Neural cell (in vitro differentiated cells): Measurements from ENCODE around the gene RAD9A. TPM values are rescaled to one million over a fixed set of nuclear protein-coding genes. Genes with fewer than 3 reads are reported as not detected.

Experiments
- H2AFZ ChIP-seq: fragments of 200-600, 300-800 bp; sonication (generic), shearing (Covaris generic); 2 replicates; pipeline ENCODE4 v1.6.0; 2014; ENCODE audit warnings: low read depth, mild to moderate bottlenecking, antibody characterized with exemption, low read length, moderate library complexity
- H3F3A ChIP-seq: fragments of 200-600 bp; shearing (Covaris generic); 2 replicates; pipeline ENCODE4 v1.6.1; 2016; ENCODE audit warnings: mild to moderate bottlenecking, moderate library complexity, mixed read lengths, antibody characterized with exemption, low read length; ENCODE audit not compliant: insufficient read depth, poor library complexity, severe bottlenecking
- H3K27ac ChIP-seq: fragments of 200-600, 300-800 bp; sonication (generic), shearing (Covaris generic); 2 replicates; pipeline ENCODE4 v1.5.1; 2014; ENCODE audit warnings: mild to moderate bottlenecking, low read length, moderate library complexity
- H3K27me3 ChIP-seq: fragments of 300-800, 200-600 bp; sonication (generic), shearing (Covaris generic); 2 replicates; pipeline ENCODE4 v1.6.0; 2014; ENCODE audit warnings: mild to moderate bottlenecking, low read depth, low read length, moderate library complexity; ENCODE audit not compliant: insufficient read depth
- H3K36me3 ChIP-seq: fragments of 300-800, 200-600 bp; sonication (generic), shearing (Covaris generic); 2 replicates; pipeline ENCODE4 v1.5.1; 2014; ENCODE audit warnings: mild to moderate bottlenecking, antibody characterized with exemption, low read length, moderate library complexity; ENCODE audit not compliant: insufficient read depth
- H3K4me2 ChIP-seq: fragments of 300-800, 200-600 bp; sonication (generic), shearing (Covaris generic); 2 replicates; pipeline ENCODE4 v1.6.0; 2014; ENCODE audit warnings: mild to moderate bottlenecking, low read length
- H3K4me3 ChIP-seq: fragments of 300-800, 200-600 bp; sonication (generic), shearing (Covaris generic); 2 replicates; pipeline ENCODE4 v1.5.1; 2014; ENCODE audit warnings: mild to moderate bottlenecking, low read length, moderate library complexity
- H3K79me2 ChIP-seq: fragments of 200-600 bp; shearing (Covaris generic); replicated peaks from 2 replicates; pipeline ENCODE4 v1.6.0; 2014; ENCODE audit warnings: mild to moderate bottlenecking, low read length, moderate library complexity; ENCODE audit not compliant: insufficient read depth
- H3K9ac ChIP-seq: fragments of 300-800, 200-600 bp; sonication (generic), shearing (Covaris generic); 2 replicates; pipeline ENCODE4 v1.6.1; 2016; ENCODE audit warnings: mild to moderate bottlenecking, low read length, mixed read lengths
- H3K9me2 ChIP-seq: fragments of 200-600 bp; shearing (Covaris generic); 2 replicates; pipeline ENCODE4 v1.6.1; 2016; ENCODE audit warnings: mild to moderate bottlenecking, low read length, mixed read lengths; ENCODE audit not compliant: insufficient read depth
- H3K9me3 ChIP-seq: fragments of 200-600, 300-800 bp; sonication (generic), shearing (Covaris generic); 2 replicates; pipeline ENCODE4 v1.6.1; 2016; ENCODE audit warnings: mild to moderate bottlenecking, mixed run types, low read length, moderate library complexity, mixed read lengths
- H4K20me1 ChIP-seq: fragments of 200-600 bp; shearing (Covaris generic); 2 replicates; pipeline ENCODE4 v1.6.1; 2016; ENCODE audit warnings: mild to moderate bottlenecking, mixed run types; ENCODE audit not compliant: insufficient read depth
- EP300 ChIP-seq: fragments of 450-650 bp; conservative IDR thresholded peaks from 2 replicates; pipeline ENCODE4 v1.6.1; 2014; ENCODE audit warnings: antibody characterized with exemption, mild to moderate bottlenecking, moderate library complexity; ENCODE audit not compliant: poor library complexity, severe bottlenecking
- EZH2 ChIP-seq: fragments of 200-600, 300-800 bp; shearing (Covaris generic), sonication (generic); IDR thresholded peaks from 2 replicates; pipeline ENCODE4 v1.6.1; 2014; ENCODE audit warnings: antibody characterized with exemption, low read length, borderline replicate concordance, mild to moderate bottlenecking; ENCODE audit not compliant: insufficient read depth, poor library complexity, severe bottlenecking
- MXI1 ChIP-seq: fragments of 450-650 bp; conservative IDR thresholded peaks from 2 replicates; pipeline ENCODE4 v1.6.1; 2014; ENCODE audit warnings: antibody characterized with exemption, mild to moderate bottlenecking; ENCODE audit not compliant: poor library complexity, severe bottlenecking
- POLR2AphosphoS5 ChIP-seq: IDR thresholded peaks from 2 replicates; pipeline ENCODE4 v1.6.1; 2012
- RAD21 ChIP-seq: fragments of 450-650 bp; conservative IDR thresholded peaks from 2 replicates; pipeline ENCODE4 v1.6.1; 2014; ENCODE audit warnings: antibody characterized with exemption, mild to moderate bottlenecking, moderate library complexity
- SMC3 ChIP-seq: fragments of 450-650 bp; conservative IDR thresholded peaks from 2 replicates; pipeline ENCODE4 v1.6.1; 2014; ENCODE audit warnings: antibody characterized with exemption, mild to moderate bottlenecking, moderate library complexity; ENCODE audit not compliant: poor library complexity
- TAF1 ChIP-seq: IDR thresholded peaks from 2 replicates; pipeline ENCODE4 v1.6.1; 2012; ENCODE audit warnings: low read depth
- polyA plus RNA-seq: library from polyadenylated mRNA; depleted of rRNA; stranded (reverse); fragments of >200 nt; gene quantifications from 2 replicates; pipeline ENCODE4 v1.2.3, GENCODE V29; 2014
- TF ChIP-seq, protein P1 (sequence below): fragments of 450-650 bp; IDR thresholded peaks from 2 replicates; pipeline ENCODE4 v1.5.1; 2014; ENCODE audit warnings: antibody characterized with exemption, mild to moderate bottlenecking, moderate library complexity; ENCODE audit not compliant: poor library complexity, severe bottlenecking
- TF ChIP-seq, protein P2 (sequence below): IDR thresholded peaks from 2 replicates; pipeline ENCODE4 v1.6.1; 2012; ENCODE audit warnings: borderline replicate concordance

The RAD9A gene
- polyA plus RNA-seq, 1 donor from 2014 or later = 59.6 TPM

DNA sequence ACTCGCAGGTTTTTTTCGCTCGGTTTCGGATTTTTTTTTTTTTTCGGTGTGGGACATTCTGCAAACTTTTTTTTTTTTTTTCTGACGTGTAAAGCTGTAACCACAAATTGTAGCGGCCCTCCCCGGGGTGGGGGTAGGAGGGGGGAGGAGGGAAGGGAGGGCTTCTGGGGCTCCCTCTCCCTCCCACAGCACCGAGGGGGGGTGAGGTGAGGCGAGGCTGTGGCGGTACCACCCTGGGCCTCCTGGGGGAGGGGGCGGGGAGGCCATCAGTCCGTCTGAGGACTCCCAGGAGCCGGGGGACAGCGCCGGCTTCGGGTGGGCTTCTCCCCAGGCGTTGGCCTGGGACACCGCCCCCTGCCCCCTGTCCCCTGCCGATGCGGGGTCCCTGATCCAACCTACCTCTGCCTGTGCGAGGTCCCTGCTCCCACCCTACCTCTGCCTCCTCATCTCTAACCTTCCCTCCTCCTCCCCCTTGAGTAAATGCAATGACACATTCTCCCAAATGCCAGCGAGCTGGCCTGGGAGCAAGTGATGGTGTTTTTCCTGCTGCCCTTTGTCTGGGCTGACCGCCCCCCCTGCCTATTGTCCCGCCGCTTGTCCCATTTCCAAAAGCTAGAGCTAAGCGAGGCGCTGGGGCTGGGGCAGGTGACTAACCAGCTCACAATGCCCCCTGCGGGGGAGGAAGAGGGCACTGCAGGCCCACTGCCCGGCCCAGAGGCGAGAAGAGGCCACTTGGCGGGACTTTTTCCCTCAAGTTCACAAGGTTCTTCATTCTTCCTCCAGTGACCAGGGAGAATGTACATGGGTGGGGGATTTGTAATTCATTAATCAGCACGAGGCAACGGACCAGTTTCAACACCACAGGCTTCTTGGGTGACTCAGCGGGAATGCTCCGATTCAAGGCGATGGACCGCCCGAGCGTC, 17.9 kb upstream of the RAD9A start:
- H3K9me2 ChIP-seq = no peaks in the 10 kb centered on the region
- H3K4me3 ChIP-seq = peak overlapping the region; percentile 64
- H3K9me3 ChIP-seq = no peaks in the 10 kb centered on the region
- H4K20me1 ChIP-seq = no peaks in the 10 kb centered on the region
- H2AFZ ChIP-seq = no peak overlapping the region
- no peaks in the 10 kb centered on the region for H3K36me3 ChIP-seq
- H3K4me2 ChIP-seq = no peak overlapping the region
- H3K9ac ChIP-seq = no peak overlapping the region
- H3K27me3 ChIP-seq = peaks cover 42% of the 10 kb centered on the region
- no peaks in the 10 kb centered on the region for H3K79me2 ChIP-seq
- no peaks in the 10 kb centered on the region for H3F3A ChIP-seq
- no peak overlapping the region for H3K27ac ChIP-seq
- TF ChIP-seq, protein P1, sequence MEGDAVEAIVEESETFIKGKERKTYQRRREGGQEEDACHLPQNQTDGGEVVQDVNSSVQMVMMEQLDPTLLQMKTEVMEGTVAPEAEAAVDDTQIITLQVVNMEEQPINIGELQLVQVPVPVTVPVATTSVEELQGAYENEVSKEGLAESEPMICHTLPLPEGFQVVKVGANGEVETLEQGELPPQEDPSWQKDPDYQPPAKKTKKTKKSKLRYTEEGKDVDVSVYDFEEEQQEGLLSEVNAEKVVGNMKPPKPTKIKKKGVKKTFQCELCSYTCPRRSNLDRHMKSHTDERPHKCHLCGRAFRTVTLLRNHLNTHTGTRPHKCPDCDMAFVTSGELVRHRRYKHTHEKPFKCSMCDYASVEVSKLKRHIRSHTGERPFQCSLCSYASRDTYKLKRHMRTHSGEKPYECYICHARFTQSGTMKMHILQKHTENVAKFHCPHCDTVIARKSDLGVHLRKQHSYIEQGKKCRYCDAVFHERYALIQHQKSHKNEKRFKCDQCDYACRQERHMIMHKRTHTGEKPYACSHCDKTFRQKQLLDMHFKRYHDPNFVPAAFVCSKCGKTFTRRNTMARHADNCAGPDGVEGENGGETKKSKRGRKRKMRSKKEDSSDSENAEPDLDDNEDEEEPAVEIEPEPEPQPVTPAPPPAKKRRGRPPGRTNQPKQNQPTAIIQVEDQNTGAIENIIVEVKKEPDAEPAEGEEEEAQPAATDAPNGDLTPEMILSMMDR = peak; percentile 34
- TF ChIP-seq EZH2 = peak; percentile 83
- no peak for TF ChIP-seq POLR2AphosphoS5
- TF ChIP-seq TAF1 = no peak

DNA sequence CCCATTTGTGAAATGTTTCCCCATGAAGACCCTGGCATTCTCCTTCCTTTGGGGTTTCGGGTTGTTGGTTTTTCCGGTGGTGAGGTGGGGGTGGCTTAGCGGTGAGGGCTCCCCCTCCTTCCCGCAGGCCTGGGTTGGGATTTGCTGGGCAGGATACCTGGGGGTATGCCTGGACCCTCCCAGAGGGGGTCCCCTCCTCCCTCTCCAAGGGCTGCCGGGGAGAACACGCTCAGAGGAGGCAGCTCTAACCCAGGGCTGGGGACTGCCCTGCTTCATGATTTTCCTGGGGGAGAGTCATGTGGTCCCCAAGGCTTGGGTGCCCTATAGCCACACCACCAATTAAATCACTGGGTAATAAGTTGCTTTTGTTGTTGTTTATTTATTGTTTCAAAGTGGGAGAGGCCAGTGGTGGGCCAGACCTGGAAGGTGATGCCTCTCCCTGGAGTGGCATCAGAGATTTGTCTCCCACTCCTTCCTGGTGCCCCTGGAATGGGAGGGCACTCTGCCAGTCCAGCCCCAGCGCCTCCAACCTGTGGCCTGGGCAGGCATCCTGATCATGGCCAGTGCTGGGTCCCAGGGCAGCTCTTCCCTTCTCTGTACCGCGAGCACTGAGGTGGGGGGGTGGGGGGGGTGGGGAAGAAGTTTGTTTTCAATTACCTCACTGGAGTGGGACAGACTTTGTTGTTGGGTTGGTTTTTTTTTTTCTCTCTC, 17.1 kb upstream of the RAD9A start:
- no peaks in the 10 kb centered on the region for H4K20me1 ChIP-seq
- no peak overlapping the region for H3K9ac ChIP-seq
- H3K4me3 ChIP-seq = no peak overlapping the region
- H3K27ac ChIP-seq = no peak overlapping the region
- TF ChIP-seq SMC3 = no peak
- TF ChIP-seq, protein P2, sequence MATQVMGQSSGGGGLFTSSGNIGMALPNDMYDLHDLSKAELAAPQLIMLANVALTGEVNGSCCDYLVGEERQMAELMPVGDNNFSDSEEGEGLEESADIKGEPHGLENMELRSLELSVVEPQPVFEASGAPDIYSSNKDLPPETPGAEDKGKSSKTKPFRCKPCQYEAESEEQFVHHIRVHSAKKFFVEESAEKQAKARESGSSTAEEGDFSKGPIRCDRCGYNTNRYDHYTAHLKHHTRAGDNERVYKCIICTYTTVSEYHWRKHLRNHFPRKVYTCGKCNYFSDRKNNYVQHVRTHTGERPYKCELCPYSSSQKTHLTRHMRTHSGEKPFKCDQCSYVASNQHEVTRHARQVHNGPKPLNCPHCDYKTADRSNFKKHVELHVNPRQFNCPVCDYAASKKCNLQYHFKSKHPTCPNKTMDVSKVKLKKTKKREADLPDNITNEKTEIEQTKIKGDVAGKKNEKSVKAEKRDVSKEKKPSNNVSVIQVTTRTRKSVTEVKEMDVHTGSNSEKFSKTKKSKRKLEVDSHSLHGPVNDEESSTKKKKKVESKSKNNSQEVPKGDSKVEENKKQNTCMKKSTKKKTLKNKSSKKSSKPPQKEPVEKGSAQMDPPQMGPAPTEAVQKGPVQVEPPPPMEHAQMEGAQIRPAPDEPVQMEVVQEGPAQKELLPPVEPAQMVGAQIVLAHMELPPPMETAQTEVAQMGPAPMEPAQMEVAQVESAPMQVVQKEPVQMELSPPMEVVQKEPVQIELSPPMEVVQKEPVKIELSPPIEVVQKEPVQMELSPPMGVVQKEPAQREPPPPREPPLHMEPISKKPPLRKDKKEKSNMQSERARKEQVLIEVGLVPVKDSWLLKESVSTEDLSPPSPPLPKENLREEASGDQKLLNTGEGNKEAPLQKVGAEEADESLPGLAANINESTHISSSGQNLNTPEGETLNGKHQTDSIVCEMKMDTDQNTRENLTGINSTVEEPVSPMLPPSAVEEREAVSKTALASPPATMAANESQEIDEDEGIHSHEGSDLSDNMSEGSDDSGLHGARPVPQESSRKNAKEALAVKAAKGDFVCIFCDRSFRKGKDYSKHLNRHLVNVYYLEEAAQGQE = no peak
- TF ChIP-seq EZH2 = no peak
- no peak for TF ChIP-seq POLR2AphosphoS5
- TF ChIP-seq, protein P1 = no peak
- no peak for TF ChIP-seq RAD21
- no peak for TF ChIP-seq MXI1
- no peak for TF ChIP-seq TAF1
- no peak for TF ChIP-seq EP300
- no peaks in the 10 kb centered on the region for H3K9me2 ChIP-seq
- no peaks in the 10 kb centered on the region for H3K79me2 ChIP-seq
- no peaks in the 10 kb centered on the region for H3F3A ChIP-seq
- peaks cover 42% of the 10 kb centered on the region for H3K27me3 ChIP-seq
- no peak overlapping the region for H3K4me2 ChIP-seq
- H3K36me3 ChIP-seq = no peaks in the 10 kb centered on the region
- H2AFZ ChIP-seq = no peak overlapping the region
- H3K9me3 ChIP-seq = no peaks in the 10 kb centered on the region
